Myocyte (in vitro differentiated cells): ENCODE data around the gene USP24. TPM values are rescaled to one million over a fixed set of nuclear protein-coding genes. Genes with fewer than 3 reads are reported as not detected.

Experiments used
- DNase-seq: peaks from one replicate; pipeline ENCODE4 v3.0.0-alpha.2; 2012; ENCODE audit warnings: low read depth
- polyA plus RNA-seq: library from polyadenylated mRNA; unstranded; fragments of >200 nt; gene quantifications from one replicate; pipeline ENCODE4 v1.2.1, GENCODE V29; 2012; ENCODE audit warnings: missing spikeins
- total RNA-seq: library from RNA; depleted of rRNA; stranded (reverse); fragments of >200 nt; gene quantifications from 2 replicates; pipeline ENCODE4 v1.2.3, GENCODE V29; 2014

Gene USP24
- 24.9 and 56.7 TPM in 2 replicates for total RNA-seq
- 9.7 TPM for polyA plus RNA-seq

- peak; percentile 78 for DNase-seq
These were observed at the start of gene USP24 for GRCh38 chr1:55215194-55216021. Gene USP24 (minus strand): TSS chr1:55215364. CDS start chr1:55215113, 251 bp downstream.

DNA sequence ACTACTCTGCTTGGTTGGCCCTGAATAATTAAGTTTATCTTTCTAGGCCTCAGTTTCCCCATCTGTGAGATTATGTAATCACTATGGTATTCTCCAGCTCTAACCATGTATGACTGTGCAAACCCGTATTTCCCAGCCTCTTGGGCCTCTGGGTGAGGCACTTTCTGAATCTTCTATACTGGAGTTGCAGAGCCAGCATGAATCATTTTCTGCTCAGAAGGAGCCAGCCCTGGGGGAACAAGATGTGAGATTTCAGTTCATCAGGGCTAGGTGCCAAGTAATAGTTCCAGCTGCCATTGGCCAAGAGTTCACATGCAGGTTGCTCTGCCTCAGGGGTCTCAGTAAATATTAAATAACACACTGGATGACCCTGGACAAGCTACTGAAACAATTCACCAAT is 47.7 kb upstream of the USP24 start:
- DNase-seq, result no peak

DNA sequence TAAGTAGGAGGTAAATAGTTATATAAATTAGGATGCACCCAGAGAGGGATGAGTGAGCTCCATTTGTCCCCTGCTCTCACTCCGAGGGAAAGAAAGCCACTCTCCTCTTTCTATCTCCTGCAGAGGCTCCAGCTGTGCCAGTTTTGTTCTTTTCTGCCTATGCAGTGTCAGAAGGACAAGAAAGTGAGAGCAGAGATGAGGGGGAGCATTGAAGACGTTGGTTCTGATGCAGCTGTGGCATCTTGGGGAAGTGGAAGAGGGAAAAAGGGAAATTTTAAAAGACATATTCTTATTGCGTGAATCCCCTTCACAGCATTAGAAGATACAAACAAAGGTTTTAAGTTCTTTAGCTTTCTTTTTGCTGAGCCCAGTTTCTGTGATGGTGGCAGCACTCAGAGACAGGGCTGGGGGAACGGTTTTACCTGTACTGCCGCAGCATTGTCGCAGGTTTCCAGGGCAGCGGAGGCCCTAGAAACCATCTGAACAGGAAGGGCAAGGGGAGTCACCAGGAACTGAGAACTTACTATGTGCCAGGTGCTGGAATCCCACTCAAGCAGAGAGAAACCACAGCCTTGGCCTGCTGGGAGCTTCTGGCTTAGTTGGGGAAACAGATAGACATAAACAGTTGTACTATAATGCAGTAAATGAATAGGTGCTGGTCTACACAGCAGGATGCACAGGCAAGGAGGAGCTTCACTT is 44.9 kb upstream of the USP24 start:
- no peak for DNase-seq

GRCh38 chr1:55257958-55258357 is 42.8 kb upstream of the USP24 start:
- DNase-seq, result peak; percentile 48

DNA sequence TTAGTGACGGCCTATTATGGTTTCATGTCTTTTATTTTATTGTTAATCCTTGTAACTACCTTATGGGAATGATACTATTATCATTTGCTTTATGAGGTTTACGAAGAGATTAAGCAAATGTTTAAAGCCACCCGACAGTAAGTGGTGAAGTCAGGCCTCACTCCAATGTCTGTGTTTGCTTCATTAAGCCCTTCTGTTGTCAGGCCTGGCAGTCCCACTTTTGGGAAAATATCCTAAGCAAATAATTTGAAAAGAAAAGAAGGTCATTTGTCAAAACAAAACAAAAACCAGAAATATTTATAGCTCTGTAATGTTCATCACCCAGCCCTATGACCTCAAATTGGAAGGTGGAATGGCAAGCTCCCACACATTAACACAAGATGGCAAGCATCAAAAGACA is 40.7 kb upstream of the USP24 start:
- no peak for DNase-seq

DNA sequence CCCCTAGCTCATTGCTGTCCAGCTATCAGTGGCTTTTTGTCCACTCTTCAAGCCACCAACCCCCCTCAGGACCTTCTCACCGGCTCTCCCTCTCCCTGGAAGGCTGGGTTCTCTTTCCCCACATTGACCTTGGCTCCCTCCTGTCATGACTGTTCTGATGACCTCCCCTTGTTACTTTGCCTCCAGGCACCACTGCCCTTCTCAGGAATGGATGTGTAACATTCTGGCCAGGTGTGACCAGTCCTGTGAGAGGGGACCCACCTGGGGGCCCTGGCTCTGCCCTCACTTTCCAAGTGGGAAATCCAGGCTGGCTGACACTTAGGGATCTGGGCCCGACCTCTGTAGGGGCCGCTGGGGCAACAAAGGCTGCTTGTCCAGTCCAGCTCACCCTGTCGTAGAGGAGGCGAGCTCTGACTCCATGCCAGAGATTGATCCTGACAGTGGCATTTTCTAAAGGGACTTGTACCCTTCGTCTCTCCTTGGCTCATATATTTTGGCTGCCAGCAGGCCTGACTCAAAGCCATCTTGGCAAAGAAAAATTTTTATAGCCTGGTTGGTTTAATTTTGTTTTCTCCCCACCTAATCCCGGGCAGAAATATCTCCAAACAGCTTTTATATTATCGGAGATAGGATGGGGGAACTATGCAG is 37.9 kb upstream of the USP24 start:
- DNase-seq, result no peak

- DNase-seq, result peak; percentile 95
These were observed 35.4 kb upstream of the USP24 start for GRCh38 chr1:55250399-55251075.

DNA sequence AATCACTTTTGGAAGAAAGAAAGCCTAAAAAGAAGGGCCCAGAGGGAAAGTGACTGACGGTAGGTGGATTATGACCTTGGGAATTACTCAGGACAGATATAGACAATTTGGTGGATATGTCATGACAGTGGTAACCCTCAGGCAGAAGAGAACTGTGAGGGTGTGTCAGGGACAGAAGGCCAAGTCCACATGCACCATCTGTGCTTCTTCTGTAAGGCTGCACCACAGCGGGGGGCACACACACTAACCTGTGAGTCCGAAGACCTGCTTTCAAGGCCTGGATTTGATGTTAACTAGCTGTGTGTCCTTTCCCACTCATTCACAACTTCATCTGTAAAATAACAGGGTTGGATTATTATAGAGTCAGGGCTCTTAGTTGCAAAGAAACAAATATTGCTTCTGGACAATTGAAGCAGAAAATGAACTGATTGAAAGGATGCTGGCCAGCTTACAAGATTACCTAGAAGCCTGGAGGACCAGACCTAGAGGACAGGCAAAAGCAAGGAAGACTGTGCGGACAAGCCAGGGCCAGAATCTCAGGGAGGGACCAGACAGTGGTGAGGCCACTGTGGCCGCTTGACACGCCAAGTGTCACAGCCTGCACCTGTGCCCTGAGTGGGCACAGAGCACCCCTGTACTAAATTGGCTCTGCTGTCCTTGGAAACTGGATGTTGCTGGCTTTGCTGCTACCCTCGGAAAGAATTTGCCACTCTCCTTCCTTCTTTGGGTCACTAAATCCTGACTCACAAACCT is 34.7 kb upstream of the USP24 start:
- peak; percentile 71 for DNase-seq

GRCh38 chr1:55246896-55247295 is 31.7 kb upstream of the USP24 start:
- no peak for DNase-seq

DNA sequence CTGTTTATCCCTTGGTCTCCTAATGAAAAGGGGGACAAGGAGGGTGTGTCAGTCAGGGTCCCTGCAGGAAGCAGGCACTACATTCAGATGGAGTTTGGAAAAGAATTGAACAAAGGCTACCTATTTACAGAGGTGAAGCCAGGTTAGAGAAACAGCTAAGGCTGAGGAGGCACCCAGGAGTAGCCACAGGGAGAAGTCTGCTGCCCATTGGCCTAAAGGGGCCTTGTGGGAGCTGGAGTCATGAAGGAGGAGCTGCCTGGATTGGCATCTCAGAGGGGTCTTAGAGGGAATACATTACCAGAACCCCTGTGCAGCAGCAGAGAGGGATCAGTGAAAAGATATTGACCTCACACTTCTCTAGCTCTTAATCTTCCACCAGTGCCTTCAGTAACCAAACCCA is 31.2 kb upstream of the USP24 start:
- no peak for DNase-seq

GRCh38 chr1:55245781-55246180 is 30.6 kb upstream of the USP24 start:
- no peak for DNase-seq

- no peak for DNase-seq
These were observed 29.4 kb upstream of the USP24 start for GRCh38 chr1:55244476-55245099.

DNA sequence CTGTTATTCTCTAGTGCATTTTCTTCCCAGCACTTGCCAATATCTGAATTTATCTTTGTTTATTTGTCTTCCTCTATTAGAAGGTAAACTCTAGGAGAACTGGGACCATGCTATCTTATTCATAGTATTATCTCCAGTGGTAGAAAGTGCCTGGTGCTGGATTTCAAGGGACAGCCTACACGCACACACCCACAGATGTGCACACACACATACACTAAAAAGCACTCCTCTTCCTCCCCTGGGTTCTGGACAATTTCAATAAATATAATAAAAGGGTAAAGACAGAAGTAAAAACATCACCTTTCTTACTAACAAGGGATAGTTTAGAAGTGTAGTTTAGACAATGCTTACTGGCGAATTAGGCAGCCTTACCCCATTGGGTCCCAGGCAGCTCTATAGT is 28.5 kb upstream of the USP24 start:
- DNase-seq, result no peak

- no peak for DNase-seq
These were observed 24.4 kb upstream of the USP24 start for GRCh38 chr1:55239548-55239947.

GRCh38 chr1:55235722-55236121 is 20.6 kb upstream of the USP24 start:
- DNase-seq, result peak; percentile 39

DNA sequence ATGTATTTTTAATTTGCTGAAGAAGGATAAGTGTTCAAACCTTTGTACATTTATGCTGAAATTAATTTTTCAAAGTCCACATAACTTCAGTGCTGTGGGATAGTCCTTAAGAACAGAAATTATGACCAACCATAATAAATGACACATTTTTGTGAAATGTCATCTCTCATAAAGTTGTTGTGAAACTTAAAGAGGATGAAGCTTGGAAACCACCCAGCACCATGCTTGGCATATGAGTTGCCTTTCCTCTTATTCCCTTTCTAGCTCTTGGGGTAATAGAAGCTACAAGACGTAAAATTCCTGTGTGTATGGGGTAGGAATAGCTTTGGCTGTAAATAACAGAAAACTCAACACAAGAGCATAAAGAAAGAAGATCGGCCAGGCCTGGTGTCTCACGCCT is 18.9 kb upstream of the USP24 start:
- DNase-seq, result no peak

- DNase-seq, result no peak
These were observed 18.1 kb upstream of the USP24 start for GRCh38 chr1:55233145-55233777.

GRCh38 chr1:55232448-55233144 is 17.4 kb upstream of the USP24 start:
- no peak for DNase-seq

DNA sequence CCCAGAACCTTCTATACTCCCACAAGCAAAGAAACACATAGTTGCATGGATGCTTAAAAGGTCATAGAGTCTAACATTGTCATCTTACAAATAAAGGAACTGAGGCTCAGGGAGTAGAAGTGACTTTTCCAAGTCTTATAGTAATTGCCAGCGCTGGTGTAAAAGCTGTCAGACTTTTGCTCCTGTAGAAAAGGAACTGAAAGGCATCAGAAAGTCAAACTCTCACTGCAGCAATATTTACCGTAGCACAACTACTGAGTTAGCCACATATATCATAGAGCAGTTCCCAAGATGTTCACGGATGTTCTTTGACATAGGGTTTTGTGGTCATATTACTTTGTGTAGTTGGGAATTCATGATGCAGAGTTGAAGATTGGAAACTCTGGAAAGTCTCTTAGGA is 16.6 kb upstream of the USP24 start:
- DNase-seq, result no peak
